GM23338 (cell line): Measurements from ENCODE around the gene CMIP. TPM values are rescaled to one million over a fixed set of nuclear protein-coding genes. Genes with fewer than 3 reads are reported as not detected.

ENCODE experiments used
- ATAC-seq: fragments of 200-7000 bp; cut with Tn5 transposase; 3 replicates; pipeline ENCODE4 v1.9.1; 2020
- DNase-seq: peaks from one replicate; pipeline ENCODE4 v3.0.0-alpha.2; 2015; ENCODE audit warnings: low spot score
- H2AFZ ChIP-seq: fragments of 200-600 bp; sonication (generic); 2 replicates; pipeline ENCODE4 v1.8.0; 2016; ENCODE audit warnings: antibody characterized with exemption, mild to moderate bottlenecking, moderate library complexity
- H3F3A ChIP-seq: fragments of 200-600 bp; sonication (generic); replicated peaks from 2 replicates; pipeline ENCODE4 v1.8.0; 2017; ENCODE audit warnings: antibody characterized with exemption, mixed run types, low read depth
- H3K27ac ChIP-seq: fragments of 200-600 bp; sonication (generic); 2 replicates; pipeline ENCODE4 v1.6.1; 2016; ENCODE audit warnings: low read depth
- H3K27me3 ChIP-seq: fragments of 200-600 bp; sonication (generic); 2 replicates; pipeline ENCODE4 v1.8.0; 2016; ENCODE audit warnings: mild to moderate bottlenecking, mixed run types, moderate library complexity; ENCODE audit not compliant: insufficient read depth
- H3K36me3 ChIP-seq: fragments of 200-600 bp; sonication (generic); 2 replicates; pipeline ENCODE4 v1.8.0; 2016; ENCODE audit warnings: mild to moderate bottlenecking; ENCODE audit not compliant: insufficient read depth
- H3K4me1 ChIP-seq: fragments of 200-600 bp; sonication (generic); 2 replicates; pipeline ENCODE4 v1.8.0; 2016; ENCODE audit warnings: mild to moderate bottlenecking, moderate library complexity; ENCODE audit not compliant: insufficient read depth
- H3K4me2 ChIP-seq: fragments of 200-600 bp; sonication (generic); 2 replicates; pipeline ENCODE4 v1.7.1; 2017; ENCODE audit warnings: mixed run types
- H3K4me3 ChIP-seq: fragments of 200-600 bp; sonication (generic); 2 replicates; pipeline ENCODE4 v1.6.1; 2016; ENCODE audit warnings: mixed run types
- H3K79me2 ChIP-seq: fragments of 200-600 bp; sonication (generic); replicated peaks from 2 replicates; pipeline ENCODE4 v1.8.0; 2017; ENCODE audit warnings: mild to moderate bottlenecking; ENCODE audit not compliant: insufficient read depth
- H3K9me2 ChIP-seq: fragments of 200-600 bp; sonication (generic); 2 replicates; pipeline ENCODE4 v1.8.0; 2017; ENCODE audit not compliant: insufficient read depth
- H4K20me1 ChIP-seq: fragments of 200-600 bp; sonication (generic); replicated peaks from 2 replicates; pipeline ENCODE4 v1.8.0; 2017; ENCODE audit warnings: mild to moderate bottlenecking; ENCODE audit not compliant: insufficient read depth
- H3K27ac Mint-ChIP-seq: 2 replicates; pipeline ENCODE4 v1.8.0; 2020; ENCODE audit warnings: inconsistent platforms, mild to moderate bottlenecking, moderate library complexity, mixed read lengths
- H3K27me3 Mint-ChIP-seq: 3 replicates; pipeline ENCODE4 v1.8.0; 2022; ENCODE audit warnings: low read depth, mild to moderate bottlenecking, moderate library complexity, mixed read lengths, inconsistent platforms; ENCODE audit not compliant: insufficient read depth, poor library complexity
- H3K36me3 Mint-ChIP-seq: 3 replicates; pipeline ENCODE4 v1.8.0; 2021; ENCODE audit warnings: low read depth, mild to moderate bottlenecking, inconsistent platforms, moderate library complexity, mixed read lengths
- H3K4me1 Mint-ChIP-seq: 3 replicates; pipeline ENCODE4 v1.8.0; 2020; ENCODE audit warnings: mild to moderate bottlenecking, inconsistent platforms, mixed read lengths
- H3K4me3 Mint-ChIP-seq: 3 replicates; pipeline ENCODE4 v1.8.0; 2021; ENCODE audit warnings: moderate library complexity, mild to moderate bottlenecking, inconsistent platforms, mixed read lengths
- H3K9me3 Mint-ChIP-seq: 3 replicates; pipeline ENCODE4 v1.8.0; 2020; ENCODE audit warnings: moderate library complexity, mild to moderate bottlenecking, inconsistent platforms, mixed read lengths
- CREB1 ChIP-seq: fragments of 250-450 bp; sonication (Bioruptor Pico); IDR thresholded peaks from 2 replicates; pipeline ENCODE4 v1.5.0; 2020; ENCODE audit warnings: low read depth, mild to moderate bottlenecking, moderate library complexity
- EZH2 ChIP-seq: fragments of 200-600 bp; sonication (generic); IDR thresholded peaks from one replicate; pipeline ENCODE4 v1.8.0; 2017; ENCODE audit warnings: antibody characterized with exemption, mild to moderate bottlenecking, low read depth; ENCODE audit not compliant: unreplicated experiment
- EZH2phosphoT487 ChIP-seq: fragments of 200-600 bp; sonication (generic); IDR thresholded peaks from one replicate; pipeline ENCODE4 v1.8.1; 2018; ENCODE audit warnings: antibody characterized with exemption; ENCODE audit not compliant: unreplicated experiment
- JUNB ChIP-seq: IDR thresholded peaks from one replicate; pipeline ENCODE4 v1.6.1; 2016; ENCODE audit warnings: antibody characterized with exemption; ENCODE audit not compliant: unreplicated experiment
- NANOG ChIP-seq: IDR thresholded peaks from 2 replicates; pipeline ENCODE4 v1.6.1; 2016; ENCODE audit warnings: antibody characterized with exemption, borderline replicate concordance
- POLR2AphosphoS5 ChIP-seq: IDR thresholded peaks from 2 replicates; pipeline ENCODE4 v1.6.1; 2016; ENCODE audit warnings: antibody characterized with exemption, low read depth
- STAT1 ChIP-seq: IDR thresholded peaks from one replicate; pipeline ENCODE4 v1.6.1; 2016; ENCODE audit warnings: antibody characterized with exemption; ENCODE audit not compliant: unreplicated experiment
- ZNF114 ChIP-seq: fragments of 250-450 bp; sonication (Bioruptor Pico); IDR thresholded peaks from 2 replicates; pipeline ENCODE4 v1.5.0; 2020; ENCODE audit warnings: mild to moderate bottlenecking, moderate library complexity
- ZNF331 ChIP-seq: fragments of 250-450 bp; sonication (Bioruptor Pico); IDR thresholded peaks from 2 replicates; pipeline ENCODE4 v1.5.0; 2020; ENCODE audit warnings: low read depth, mild to moderate bottlenecking, moderate library complexity
- polyA plus RNA-seq: library from polyadenylated mRNA; unstranded; fragments of >200 nt; fragmentation: Nextera tagmentation; extraction: Ambion mirVana; gene quantifications from 2 replicates; pipeline ENCODE4 v1.2.1, GENCODE V29; 2016
- total RNA-seq: library from RNA; depleted of rRNA; stranded (reverse); fragments of >200 nt; shearing (Covaris generic); gene quantifications from 2 replicates; pipeline ENCODE4 v1.2.3, GENCODE V29; 2014
- TF ChIP-seq, protein P1 (sequence below): IDR thresholded peaks from one replicate; pipeline ENCODE4 v1.6.1; 2018; ENCODE audit warnings: antibody characterized with exemption; ENCODE audit not compliant: unreplicated experiment
- TF ChIP-seq, protein P2 (sequence below), 2 experiments: fragments of 200-600 bp in 1 of 2; sonication (generic) in 1 of 2; conservative IDR thresholded peaks; 2 replicates each; pipeline versions ENCODE4 v1.5.1 to v1.6.1; 2016 to 2017; ENCODE audit warnings: antibody characterized with exemption in 2 of 2, low read depth in 2 of 2, mild to moderate bottlenecking in 2 of 2, moderate library complexity in 1 of 2
- TF ChIP-seq, protein P3 (sequence below): IDR thresholded peaks from 2 replicates; pipeline ENCODE4 v1.6.1; 2016; ENCODE audit warnings: antibody characterized with exemption

The CMIP gene
- total and polyA plus RNA-seq, 2 experiments from 2014 or later: 9.5 to 62.3 TPM

DNA sequence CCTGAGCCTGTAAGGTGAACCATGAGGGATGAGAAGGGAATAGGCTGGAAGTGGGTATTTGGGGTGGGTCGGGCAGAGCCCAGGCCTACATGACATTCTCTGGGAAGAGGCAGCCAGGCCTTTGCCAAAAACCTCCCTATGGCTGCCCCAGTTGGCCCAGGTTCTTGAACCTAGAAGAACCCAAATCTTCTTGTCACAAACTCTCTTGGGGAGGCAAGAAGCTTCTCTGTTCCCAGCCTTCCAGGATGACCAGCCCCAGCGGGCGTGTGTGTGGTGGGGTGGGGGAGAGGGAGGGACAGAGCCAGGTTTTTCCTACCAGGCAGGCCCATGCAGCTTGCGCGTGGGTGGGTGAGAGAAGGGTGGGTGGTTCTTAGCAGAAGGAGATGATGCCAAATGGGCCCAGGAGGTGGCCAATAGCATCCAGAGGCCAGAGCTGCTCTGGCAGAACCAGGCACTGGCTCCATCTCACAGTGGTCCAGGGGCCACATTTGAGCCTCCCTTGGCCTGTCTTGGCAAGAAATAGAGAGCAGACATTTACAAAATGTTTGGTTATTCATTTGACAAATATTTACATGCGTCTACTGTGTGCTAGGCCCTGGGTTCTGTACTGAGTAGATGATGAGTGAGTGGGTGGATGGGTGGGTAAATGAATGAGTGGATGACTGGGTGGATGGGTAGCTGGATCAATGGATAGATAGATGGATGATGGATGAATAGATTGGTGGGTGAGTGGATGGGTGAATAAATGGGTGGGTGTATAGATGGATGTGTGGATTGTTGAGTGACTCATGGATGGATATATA, 290.2 kb downstream of the CMIP start:
- peaks cover 10% of the 10 kb centered on the region for H3K27me3 Mint-ChIP-seq
- Histone ChIP-seq H3K4me3 (no peak overlapping the region), H3K79me2 (no peaks in the 10 kb centered on the region), H3K4me1 (peaks cover 16% of the 10 kb centered on the region), H3K27ac (no peak overlapping the region), H3K4me2 (no peak overlapping the region), H3F3A (peaks cover 2% of the 10 kb centered on the region; the same call in 1 of the 2 replicates), H3K27me3 (no peaks in the 10 kb centered on the region), H3K9me2 (0 out of 2 replicates have a peak, but pooled peaks cover 9% of the 10 kb centered on the region), H3K36me3 (no peaks in the 10 kb centered on the region), H2AFZ (no peak overlapping the region), H4K20me1 (no peaks in the 10 kb centered on the region)
- no peak for ATAC-seq
- no peak for DNase-seq
- H3K4me1 Mint-ChIP-seq: peaks cover 23% of the 10 kb centered on the region
- TF ChIP-seq JUNB: no peak
- no peak for TF ChIP-seq STAT1
- TF ChIP-seq EZH2: no peak
- TF ChIP-seq ZNF331: no peak
- TF ChIP-seq NANOG: no peak
- TF ChIP-seq CREB1 (CRISPR knock-in tag): no peak
- TF ChIP-seq POLR2AphosphoS5: no peak
- TF ChIP-seq ZNF114 (CRISPR knock-in tag): no peak
- TF ChIP-seq, protein P1, sequence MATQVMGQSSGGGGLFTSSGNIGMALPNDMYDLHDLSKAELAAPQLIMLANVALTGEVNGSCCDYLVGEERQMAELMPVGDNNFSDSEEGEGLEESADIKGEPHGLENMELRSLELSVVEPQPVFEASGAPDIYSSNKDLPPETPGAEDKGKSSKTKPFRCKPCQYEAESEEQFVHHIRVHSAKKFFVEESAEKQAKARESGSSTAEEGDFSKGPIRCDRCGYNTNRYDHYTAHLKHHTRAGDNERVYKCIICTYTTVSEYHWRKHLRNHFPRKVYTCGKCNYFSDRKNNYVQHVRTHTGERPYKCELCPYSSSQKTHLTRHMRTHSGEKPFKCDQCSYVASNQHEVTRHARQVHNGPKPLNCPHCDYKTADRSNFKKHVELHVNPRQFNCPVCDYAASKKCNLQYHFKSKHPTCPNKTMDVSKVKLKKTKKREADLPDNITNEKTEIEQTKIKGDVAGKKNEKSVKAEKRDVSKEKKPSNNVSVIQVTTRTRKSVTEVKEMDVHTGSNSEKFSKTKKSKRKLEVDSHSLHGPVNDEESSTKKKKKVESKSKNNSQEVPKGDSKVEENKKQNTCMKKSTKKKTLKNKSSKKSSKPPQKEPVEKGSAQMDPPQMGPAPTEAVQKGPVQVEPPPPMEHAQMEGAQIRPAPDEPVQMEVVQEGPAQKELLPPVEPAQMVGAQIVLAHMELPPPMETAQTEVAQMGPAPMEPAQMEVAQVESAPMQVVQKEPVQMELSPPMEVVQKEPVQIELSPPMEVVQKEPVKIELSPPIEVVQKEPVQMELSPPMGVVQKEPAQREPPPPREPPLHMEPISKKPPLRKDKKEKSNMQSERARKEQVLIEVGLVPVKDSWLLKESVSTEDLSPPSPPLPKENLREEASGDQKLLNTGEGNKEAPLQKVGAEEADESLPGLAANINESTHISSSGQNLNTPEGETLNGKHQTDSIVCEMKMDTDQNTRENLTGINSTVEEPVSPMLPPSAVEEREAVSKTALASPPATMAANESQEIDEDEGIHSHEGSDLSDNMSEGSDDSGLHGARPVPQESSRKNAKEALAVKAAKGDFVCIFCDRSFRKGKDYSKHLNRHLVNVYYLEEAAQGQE: no peak
- peaks cover 3% of the 10 kb centered on the region; the same call in 2 of the 3 replicates for H3K9me3 Mint-ChIP-seq
- H3K27ac Mint-ChIP-seq: no peak overlapping the region
- no peak overlapping the region for H3K4me3 Mint-ChIP-seq
- H3K36me3 Mint-ChIP-seq: no peaks in the 10 kb centered on the region

DNA sequence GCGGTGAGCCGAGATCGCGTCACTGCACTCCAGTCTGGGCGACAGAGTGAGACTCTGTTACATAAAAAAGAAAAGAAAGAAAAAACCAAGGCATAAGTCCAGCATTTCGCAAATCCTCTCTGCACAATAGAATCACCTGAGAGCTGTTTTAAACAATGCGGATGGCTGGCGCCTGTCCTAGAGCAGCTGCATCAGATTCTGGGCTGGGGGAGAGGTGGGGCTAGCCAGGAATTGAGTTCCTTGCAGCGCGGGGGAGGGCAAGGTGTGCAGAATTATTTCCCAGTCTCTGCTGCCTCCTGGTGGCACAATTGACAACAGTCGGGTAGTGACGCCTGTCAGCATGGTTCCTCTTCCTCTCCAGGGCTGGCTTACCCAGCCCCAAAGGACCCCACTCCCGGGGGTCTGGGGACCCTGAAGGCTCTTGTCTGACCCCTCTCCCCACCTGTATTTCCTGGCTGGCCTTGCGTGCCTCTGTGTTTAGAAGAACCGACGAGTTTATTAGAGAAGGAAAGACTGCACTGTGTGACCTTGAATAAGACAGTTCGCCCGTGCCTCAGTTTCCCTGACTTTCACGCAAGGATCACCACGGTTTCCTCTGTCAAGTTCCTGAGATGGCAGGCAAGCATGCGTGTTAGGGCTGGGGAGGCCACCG, 293.4 kb downstream of the CMIP start:
- Mint-ChIP-seq H3K36me3 (no peaks in the 10 kb centered on the region), H3K9me3 (peaks cover 3% of the 10 kb centered on the region; the same call in 2 of the 3 replicates), H3K27me3 (peaks cover 12% of the 10 kb centered on the region), H3K27ac (peak overlapping the region; percentile 78), H3K4me1 (peaks cover 12% of the 10 kb centered on the region), H3K4me3 (peak overlapping the region; percentile 16; the same call in 1 of the 3 replicates)
- ATAC-seq (peak; percentile 87), DNase-seq (peak; percentile 95)
- Histone ChIP-seq H3K4me3 (peak overlapping the region; percentile 37; the same call in 1 of the 2 replicates), H3K79me2 (no peaks in the 10 kb centered on the region), H3F3A (no peaks in the 10 kb centered on the region), H3K4me2 (peak overlapping the region; percentile 62), H3K4me1 (peaks cover 6% of the 10 kb centered on the region), H4K20me1 (no peaks in the 10 kb centered on the region), H3K9me2 (0 out of 2 replicates have a peak, but pooled peaks cover 7% of the 10 kb centered on the region), H3K27ac (no peak overlapping the region), H2AFZ (peak overlapping the region; percentile 11; the same call in 1 of the 2 replicates), H3K36me3 (no peaks in the 10 kb centered on the region), H3K27me3 (no peaks in the 10 kb centered on the region)
- TF ChIP-seq, protein P1: no peak
- TF ChIP-seq EZH2 (no peak), EZH2phosphoT487 (no peak), NANOG (no peak), ZNF114 (CRISPR knock-in tag) (no peak), CREB1 (CRISPR knock-in tag) (peak; percentile 59; the same call in 1 of the 2 replicates), POLR2AphosphoS5 (no peak)
- TF ChIP-seq, protein P2, sequence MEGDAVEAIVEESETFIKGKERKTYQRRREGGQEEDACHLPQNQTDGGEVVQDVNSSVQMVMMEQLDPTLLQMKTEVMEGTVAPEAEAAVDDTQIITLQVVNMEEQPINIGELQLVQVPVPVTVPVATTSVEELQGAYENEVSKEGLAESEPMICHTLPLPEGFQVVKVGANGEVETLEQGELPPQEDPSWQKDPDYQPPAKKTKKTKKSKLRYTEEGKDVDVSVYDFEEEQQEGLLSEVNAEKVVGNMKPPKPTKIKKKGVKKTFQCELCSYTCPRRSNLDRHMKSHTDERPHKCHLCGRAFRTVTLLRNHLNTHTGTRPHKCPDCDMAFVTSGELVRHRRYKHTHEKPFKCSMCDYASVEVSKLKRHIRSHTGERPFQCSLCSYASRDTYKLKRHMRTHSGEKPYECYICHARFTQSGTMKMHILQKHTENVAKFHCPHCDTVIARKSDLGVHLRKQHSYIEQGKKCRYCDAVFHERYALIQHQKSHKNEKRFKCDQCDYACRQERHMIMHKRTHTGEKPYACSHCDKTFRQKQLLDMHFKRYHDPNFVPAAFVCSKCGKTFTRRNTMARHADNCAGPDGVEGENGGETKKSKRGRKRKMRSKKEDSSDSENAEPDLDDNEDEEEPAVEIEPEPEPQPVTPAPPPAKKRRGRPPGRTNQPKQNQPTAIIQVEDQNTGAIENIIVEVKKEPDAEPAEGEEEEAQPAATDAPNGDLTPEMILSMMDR (conservative IDR thresholded peaks at IDR 0.05; ENCODE audit: low read depth in 2 of 2): peak; percentile 88 to 97
- TF ChIP-seq, protein P3, sequence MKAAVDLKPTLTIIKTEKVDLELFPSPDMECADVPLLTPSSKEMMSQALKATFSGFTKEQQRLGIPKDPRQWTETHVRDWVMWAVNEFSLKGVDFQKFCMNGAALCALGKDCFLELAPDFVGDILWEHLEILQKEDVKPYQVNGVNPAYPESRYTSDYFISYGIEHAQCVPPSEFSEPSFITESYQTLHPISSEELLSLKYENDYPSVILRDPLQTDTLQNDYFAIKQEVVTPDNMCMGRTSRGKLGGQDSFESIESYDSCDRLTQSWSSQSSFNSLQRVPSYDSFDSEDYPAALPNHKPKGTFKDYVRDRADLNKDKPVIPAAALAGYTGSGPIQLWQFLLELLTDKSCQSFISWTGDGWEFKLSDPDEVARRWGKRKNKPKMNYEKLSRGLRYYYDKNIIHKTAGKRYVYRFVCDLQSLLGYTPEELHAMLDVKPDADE: no peak
